Activated T-cell treated with anti-CD3 and anti-CD28 coated beads for 4 hours (primary cell): Measurements from ENCODE around the gene SV2A.
"Not testable (repeated sequence)": the region's sequence is repeated elsewhere in the genome, so short reads cannot be mapped to it uniquely, and the experiment has no call there.

Experiments used
- DNase-seq: peaks from one replicate; pipeline ENCODE4 v3.0.0-alpha.2; 2020

Gene SV2A

GRCh38 chr1:149928401-149928724, 10.7 kb upstream of the SV2A start:
- no peak for DNase-seq

- peak; percentile 90 for DNase-seq
Observed at GRCh38 chr1:149927563-149928400, 10.1 kb upstream of the SV2A start, which contains the start of gene SF3B4. Gene SF3B4 (minus strand): TSS chr1:149927803. CDS start chr1:149927759, 44 bp downstream.

GRCh38 chr1:149927056-149927562, 9.5 kb upstream of the SV2A start:
- no peak for DNase-seq

- DNase-seq = no peak
Observed at GRCh38 chr1:149926296-149926695, 8.7 kb upstream of the SV2A start.

- no peak for DNase-seq
Observed at GRCh38 chr1:149925751-149926150, 8.1 kb upstream of the SV2A start.

- no peak for DNase-seq
Observed at GRCh38 chr1:149925345-149925744, 7.7 kb upstream of the SV2A start.

- DNase-seq = no peak
Observed at GRCh38 chr1:149923626-149924025, 6.0 kb upstream of the SV2A start.

- no peak for DNase-seq
Observed at GRCh38 chr1:149916898-149917252, 769 bp downstream of the SV2A start.

GRCh38 chr1:149916193-149916897, 1.3 kb downstream of the SV2A start:
- DNase-seq = no peak

GRCh38 chr1:149915429-149916192, 2.0 kb downstream of the SV2A start:
- no peak for DNase-seq

GRCh38 chr1:149914545-149914944, 3.1 kb downstream of the SV2A start:
- no peak for DNase-seq

GRCh38 chr1:149906570-149907075, 11.0 kb downstream of the SV2A start:
- no peak for DNase-seq

- DNase-seq = no peak
Observed at GRCh38 chr1:149903836-149904491, 13.7 kb downstream of the SV2A start.

GRCh38 chr1:149899460-149900284, 18.0 kb downstream of the SV2A start, which contains the start of gene BOLA1:
Gene BOLA1 (plus strand): TSS chr1:149899568. CDS start chr1:149900060, 492 bp downstream.
- DNase-seq = peak; percentile 71

- DNase-seq = no peak
Observed at GRCh38 chr1:149896575-149896974, 21.1 kb downstream of the SV2A start.

GRCh38 chr1:149888999-149889289, 28.7 kb downstream of the SV2A start:
- no peak for DNase-seq

GRCh38 chr1:149888247-149888998, 29.2 kb downstream of the SV2A start:
- peak; percentile 57 for DNase-seq

- peak; percentile 58 for DNase-seq
Observed at GRCh38 chr1:149887456-149888246, 30.0 kb downstream of the SV2A start.

- not testable (repeated sequence) for DNase-seq
Observed at GRCh38 chr1:149887196-149887455, 30.5 kb downstream of the SV2A start.
